Measurements from ENCODE around the gene DNM1.

The DNM1 gene

DNA sequence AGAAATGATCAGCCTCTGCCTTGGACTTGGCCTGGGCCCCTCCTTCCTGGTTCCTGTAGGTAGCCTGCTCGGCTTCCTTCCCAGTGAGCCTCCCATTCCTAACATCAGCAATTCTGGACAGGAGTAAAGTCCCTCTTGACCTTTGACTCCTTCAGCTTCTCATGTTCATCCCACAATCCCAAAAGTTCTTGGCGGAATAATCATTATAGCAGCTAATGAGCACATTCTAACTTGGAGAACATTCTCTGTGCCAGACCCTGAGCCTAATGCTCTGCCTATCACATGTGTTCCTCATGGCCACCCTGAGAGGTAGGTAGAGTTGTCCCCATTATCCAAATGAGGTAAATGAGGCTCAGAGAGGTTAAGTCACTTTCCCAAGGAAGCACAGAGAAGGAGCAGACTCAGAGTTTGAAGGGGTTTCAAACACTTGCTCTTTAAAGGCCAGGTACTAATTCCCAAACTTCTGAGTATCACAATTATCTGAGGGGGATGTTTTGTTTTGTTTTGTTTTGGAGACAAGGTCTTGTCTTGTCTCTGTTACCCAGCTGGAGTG, 94.1 kb downstream of the DNM1 start:
- no peak for DNase-seq (ENCODE audit: extremely low spot score)
- TF ChIP-seq PKNOX1 (IDR thresholded peaks at IDR 0.05): no peak
- no peak for TF ChIP-seq ZNF384 (IDR thresholded peaks at IDR 0.05)
- TF ChIP-seq FOXM1 (IDR thresholded peaks at IDR 0.05; ENCODE audit: borderline replicate concordance): no peak
- no peak for TF ChIP-seq ARNT (IDR thresholded peaks at IDR 0.05)
- TF ChIP-seq TARDBP (IDR thresholded peaks at IDR 0.05): no peak
- ChIA-PET POLR2A (interaction anchor here (0.8 kb wide), 1 partner anchor 10 kb away, joined by 3 read pairs; no protein-coding TSS in a partner anchor), CTCF (interaction anchor here (0.8 to 2.5 kb wide), 3 partner anchors 44 to 104 kb away, joined by 3 to 10 read pairs (median 4); no protein-coding TSS in a partner anchor)

DNA sequence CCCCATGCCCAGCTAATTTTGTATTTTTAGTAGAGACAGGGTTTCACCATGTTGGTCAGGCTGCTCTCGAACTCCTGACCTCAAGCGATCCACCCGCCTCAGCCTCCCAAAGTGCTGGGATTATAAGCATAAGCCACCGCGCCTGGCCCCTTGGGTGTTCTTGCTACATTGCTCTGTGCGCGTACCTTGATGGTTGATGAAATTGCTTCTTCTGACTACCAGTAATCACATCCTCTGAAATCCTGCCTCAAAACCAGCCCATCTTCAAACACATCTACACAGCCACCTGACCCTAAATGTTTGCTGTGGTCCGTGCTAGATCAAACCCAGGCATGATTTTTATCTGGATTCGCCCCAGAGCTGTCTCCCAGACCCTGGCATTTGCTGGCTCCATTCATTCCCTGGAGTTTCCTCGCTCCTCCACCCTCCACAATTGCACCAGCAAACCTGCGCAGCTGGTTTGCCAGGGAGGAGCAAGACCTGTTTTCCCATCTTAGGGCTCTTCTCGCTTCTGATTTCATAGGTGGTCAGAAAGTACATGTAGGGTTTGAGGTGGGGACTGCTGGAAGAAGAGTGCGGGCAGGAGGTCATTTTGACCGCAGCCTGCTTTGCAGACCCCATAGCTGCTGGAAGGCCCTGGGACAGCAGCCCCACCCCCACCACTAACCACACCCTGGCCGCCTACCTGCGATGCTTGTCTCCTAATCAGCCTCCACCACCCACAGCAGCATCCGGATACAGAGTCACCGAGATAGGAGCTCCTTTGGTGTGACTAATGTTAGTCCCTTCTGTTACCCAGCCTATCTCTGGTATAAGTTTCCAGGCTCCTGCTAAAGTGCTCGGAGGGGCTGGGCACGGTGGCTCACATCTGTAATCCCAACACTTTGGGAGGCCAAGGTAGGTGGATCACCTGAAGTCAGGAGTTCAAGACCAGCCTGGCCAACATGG, 95.6 kb downstream of the DNM1 start:
- CTCF ChIA-PET: interaction anchor here (1.3 kb wide), 1 partner anchor 106 kb away, joined by 4 read pairs; no protein-coding TSS in a partner anchor
- POLR2A ChIA-PET: interaction anchor here (2.1 kb wide), 1 partner anchor 23 kb away, joined by 6 read pairs; the partner anchor contains the start of genes GOLGA2 and SWI5
- TF ChIP-seq HDGF (IDR thresholded peaks at IDR 0.05; ENCODE audit: borderline replicate concordance) (no peak), FOXA1 (IDR thresholded peaks at IDR 0.05) (no peak), BHLHE40 (IDR thresholded peaks at IDR 0.05; ENCODE audit: borderline replicate concordance) (no peak), NFRKB (IDR thresholded peaks at IDR 0.05) (no peak), SP1 (IDR thresholded peaks at IDR 0.05) (no peak), TARDBP (IDR thresholded peaks at IDR 0.05) (no peak), PKNOX1 (IDR thresholded peaks at IDR 0.05) (no peak), LEF1 (IDR thresholded peaks at IDR 0.05; ENCODE audit: borderline replicate concordance) (no peak), ZNF384 (IDR thresholded peaks at IDR 0.05) (no peak), SUZ12 (IDR thresholded peaks at IDR 0.05) (no peak), L3MBTL2 (conservative IDR thresholded peaks at IDR 0.05) (no peak), ELF4 (IDR thresholded peaks at IDR 0.05) (no peak), CTBP1 (IDR thresholded peaks at IDR 0.05; ENCODE audit: borderline replicate concordance) (no peak), FOXM1 (IDR thresholded peaks at IDR 0.05; ENCODE audit: borderline replicate concordance) (no peak), ARNT (IDR thresholded peaks at IDR 0.05) (no peak)
- no peak for DNase-seq (ENCODE audit: extremely low spot score)

DNA sequence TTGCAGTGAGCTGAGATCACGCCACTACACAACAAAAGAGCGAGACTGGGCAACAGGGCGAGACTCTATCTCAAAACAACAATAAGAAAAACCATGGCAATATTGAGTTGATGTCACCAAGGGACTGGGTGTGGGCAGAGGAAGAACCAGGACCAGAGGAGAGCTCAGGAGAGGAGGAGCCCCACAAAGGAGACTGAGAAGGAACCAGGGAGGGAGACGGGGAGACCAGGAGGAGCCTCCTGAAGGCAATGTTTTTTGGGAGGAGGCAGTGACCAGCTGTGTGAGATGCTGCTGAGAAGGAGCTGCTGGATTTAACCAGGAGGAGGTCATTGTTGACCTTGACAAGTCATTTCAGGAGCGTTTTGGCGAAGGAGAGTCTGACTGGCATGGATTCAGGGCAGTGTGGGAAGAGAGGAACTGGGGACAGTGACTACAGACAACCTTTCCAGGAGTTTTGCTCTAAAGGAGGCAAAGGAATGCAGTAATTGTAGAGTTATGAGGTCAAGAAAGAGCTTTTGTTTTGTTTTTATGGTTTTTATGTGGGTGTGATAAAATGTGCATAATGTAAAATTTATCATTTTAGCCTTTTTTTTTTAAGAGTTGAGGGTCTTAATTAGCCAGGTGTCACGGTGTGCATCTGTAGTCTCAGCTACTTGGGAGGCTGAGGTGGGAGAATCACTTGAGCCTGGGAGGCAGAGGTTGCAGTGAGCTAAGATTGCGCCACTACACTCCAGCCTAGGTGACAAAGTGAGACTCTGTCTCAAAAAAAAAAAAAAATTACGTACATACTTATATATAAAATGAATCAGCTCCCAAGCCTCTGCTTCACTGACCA, 101.2 kb downstream of the DNM1 start:
- DNase-seq (ENCODE audit: extremely low spot score): no peak
- CTCF ChIA-PET: no interaction called here

More for the DNA sequence above, 101.2 kb downstream of the DNM1 start:
- TF ChIP-seq ELF4 (IDR thresholded peaks at IDR 0.05) (no peak), ZNF384 (IDR thresholded peaks at IDR 0.05) (no peak), SUZ12 (IDR thresholded peaks at IDR 0.05) (no peak), TARDBP (IDR thresholded peaks at IDR 0.05) (no peak), CTBP1 (IDR thresholded peaks at IDR 0.05; ENCODE audit: borderline replicate concordance) (no peak), L3MBTL2 (conservative IDR thresholded peaks at IDR 0.05) (no peak), LEF1 (IDR thresholded peaks at IDR 0.05; ENCODE audit: borderline replicate concordance) (no peak), ARNT (IDR thresholded peaks at IDR 0.05) (no peak), FOXM1 (IDR thresholded peaks at IDR 0.05; ENCODE audit: borderline replicate concordance) (no peak), PKNOX1 (IDR thresholded peaks at IDR 0.05) (no peak), SP1 (IDR thresholded peaks at IDR 0.05) (no peak)
- POLR2A ChIA-PET: interaction anchor here (1.0 to 1.1 kb wide), 2 partner anchors 29 to 67 kb away, joined by 3 read pairs; partner anchors contain the start of genes GOLGA2, SWI5 and URM1

All from HEK293T (cell line).